Amniotic epithelial cell (primary cell): ENCODE measurements around the gene SNX20.

Experiments used
- DNase-seq: peaks from one replicate; pipeline ENCODE4 v3.0.0-alpha.2; 2010; ENCODE audit warnings: low read depth

SNX20 gene

GRCh38 chr16:50657241-50657640 is 23.9 kb downstream of the SNX20 start:
- no peak for DNase-seq

DNA sequence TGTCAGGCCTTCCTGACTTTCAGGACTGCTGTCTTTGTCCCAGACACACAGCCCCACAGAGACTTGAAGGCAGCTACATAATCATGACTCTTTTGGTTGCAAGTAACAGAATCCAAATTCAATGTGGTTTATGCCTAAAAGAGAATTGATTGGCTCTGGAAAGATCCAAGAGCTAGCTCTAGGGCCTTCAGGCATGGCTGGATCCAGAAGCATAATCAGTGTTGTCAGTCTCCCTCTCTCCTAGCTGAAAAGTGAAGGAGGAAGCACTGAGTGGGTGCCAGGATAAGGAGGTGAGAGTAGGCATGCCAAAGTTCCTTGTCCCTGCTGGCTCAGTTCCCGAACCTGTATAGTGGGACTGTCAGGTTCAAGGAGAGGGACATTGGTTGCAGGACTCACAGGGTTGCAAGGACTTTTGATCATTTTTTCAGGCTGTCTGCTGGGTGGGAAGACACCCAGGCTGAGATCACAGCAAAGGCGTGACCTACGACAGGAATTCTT is 25.5 kb downstream of the SNX20 start:
- no peak for DNase-seq

- no peak for DNase-seq
Measured at GRCh38 chr16:50653633-50654519, 27.2 kb downstream of the SNX20 start.

GRCh38 chr16:50652836-50653425 is 28.2 kb downstream of the SNX20 start:
- no peak for DNase-seq

DNA sequence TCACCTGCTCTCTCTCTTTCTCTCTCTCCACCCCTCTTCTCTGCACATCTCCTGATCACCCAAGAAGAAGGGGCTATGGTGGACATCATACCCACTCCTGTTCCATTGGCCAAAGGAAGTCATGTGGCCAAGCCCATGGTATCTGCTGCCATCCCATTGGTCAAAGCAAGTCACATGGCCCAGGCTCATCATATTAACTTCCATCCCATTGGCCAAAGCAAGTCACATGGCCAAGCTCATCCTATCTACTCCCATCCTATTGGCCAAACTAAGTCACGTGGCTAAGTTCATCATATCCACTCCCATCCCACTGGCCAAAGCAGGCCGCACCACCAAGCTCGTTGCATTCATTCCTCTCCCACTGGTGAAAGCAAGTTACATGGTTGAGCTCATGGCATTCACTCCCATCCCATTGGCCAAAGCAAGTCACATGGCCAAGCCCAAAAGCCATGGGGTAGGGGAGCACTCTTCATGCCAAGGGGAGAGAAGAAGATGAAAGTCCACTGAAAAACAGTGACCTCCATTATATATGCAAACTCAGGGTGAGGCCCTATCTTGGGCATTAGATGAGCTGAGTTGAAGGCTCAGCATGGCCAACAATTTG is 29.2 kb downstream of the SNX20 start:
- DNase-seq: no peak

DNA sequence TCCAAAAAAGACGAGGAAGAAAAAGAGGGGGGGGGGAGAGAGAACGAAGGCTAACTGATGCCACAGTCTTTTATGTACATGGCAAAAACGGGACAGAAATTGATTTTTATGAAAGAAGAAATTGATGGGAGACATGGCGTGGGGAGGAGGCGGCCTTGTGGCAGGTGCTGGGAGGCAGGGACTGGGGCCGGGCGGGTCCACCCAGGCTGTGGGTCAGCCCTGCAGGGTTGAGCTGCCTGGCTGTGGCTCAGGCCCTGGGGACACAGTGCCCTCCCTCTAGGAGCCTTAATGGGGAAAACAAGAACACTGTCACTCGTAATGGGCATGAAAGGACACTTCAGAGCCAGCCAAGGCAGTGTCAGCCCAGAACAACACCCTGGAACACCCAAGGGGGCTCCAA is 34.8 kb downstream of the SNX20 start:
- no peak for DNase-seq

GRCh38 chr16:50645563-50646220 is 35.4 kb downstream of the SNX20 start:
- DNase-seq: no peak

DNA sequence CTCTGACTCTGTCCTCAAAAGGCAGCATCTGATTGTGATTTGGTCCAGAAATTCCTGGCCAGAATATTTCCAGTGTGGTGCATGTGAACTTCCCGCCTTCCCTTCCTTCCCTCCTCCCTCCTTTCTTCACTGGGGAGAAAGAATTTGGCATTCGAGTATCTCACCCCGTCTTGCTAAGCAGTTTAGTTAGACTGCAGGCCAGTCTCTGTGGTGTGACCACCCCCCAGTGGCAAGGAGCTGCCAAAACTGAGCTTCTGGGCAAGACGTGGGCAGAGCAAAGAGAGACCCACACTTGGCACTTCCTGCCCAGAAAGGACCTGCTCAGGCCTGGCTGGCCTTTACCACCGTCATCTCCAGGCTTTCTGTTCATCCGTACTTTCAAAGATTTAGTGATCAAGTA is 36.4 kb downstream of the SNX20 start:
- DNase-seq: peak; percentile 6

GRCh38 chr16:50644245-50644644 is 36.9 kb downstream of the SNX20 start:
- DNase-seq: no peak

DNA sequence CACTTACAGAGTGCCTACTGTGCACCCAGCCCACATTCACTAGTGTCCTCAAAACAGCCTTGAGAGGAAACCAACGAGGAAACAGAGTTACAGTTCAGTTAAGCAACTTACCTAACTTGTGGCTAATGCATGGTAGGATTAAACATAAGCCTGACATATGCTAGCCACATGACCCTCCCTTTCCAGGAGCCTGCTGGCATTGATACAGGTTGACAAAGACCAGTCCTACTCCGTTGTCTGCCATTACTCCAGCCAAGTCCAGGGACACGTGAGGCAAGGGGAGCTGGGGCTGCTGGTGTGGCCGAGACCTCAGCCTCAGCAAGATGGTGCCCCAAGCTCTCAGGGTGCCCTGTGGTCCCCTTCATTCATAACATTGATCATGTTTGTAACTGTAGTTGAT is 37.9 kb downstream of the SNX20 start:
- no peak for DNase-seq

GRCh38 chr16:50642349-50642748 is 38.8 kb downstream of the SNX20 start:
- DNase-seq: no peak

DNA sequence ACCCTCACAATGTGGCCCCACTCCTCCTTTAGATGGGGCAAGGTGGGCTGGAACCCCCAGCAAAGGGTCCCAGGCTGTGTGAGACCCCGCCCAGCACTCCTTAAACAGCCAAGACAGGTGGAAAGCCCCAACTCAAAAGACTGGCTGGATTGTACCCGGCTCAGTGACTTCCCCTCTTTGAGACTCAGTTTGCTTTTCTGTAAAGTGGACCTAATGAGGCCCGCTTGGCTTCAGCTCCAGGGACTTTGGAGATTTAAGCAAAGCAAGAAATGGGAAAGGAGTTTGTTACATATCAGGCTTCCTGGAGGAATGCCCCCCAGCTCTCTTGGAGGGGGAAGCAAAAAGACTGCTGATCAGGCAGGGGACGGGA is 39.3 kb downstream of the SNX20 start:
- no peak for DNase-seq

GRCh38 chr16:50640919-50641817 is 39.9 kb downstream of the SNX20 start:
- no peak for DNase-seq

DNA sequence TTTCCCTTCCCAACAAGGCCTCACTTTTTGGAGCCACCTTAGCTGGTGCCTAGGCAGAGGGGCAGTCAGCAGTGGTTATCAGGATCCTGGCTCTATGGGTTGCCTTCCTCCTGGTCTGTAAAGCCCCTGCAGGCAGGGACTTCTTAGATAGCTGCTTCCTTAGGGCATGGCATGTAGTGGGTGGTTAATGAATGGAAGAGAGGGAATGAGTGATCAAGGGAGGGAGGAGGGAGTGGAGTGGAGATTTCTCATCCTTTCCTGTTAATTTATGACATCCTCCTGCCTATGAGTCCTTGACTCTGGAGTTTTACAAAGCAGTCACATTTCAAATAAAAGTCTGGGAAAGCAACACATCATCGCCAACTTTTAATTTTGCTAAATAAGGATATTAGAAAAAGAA is 40.7 kb downstream of the SNX20 start:
- DNase-seq: peak; percentile 12

- no peak for DNase-seq
Measured at GRCh38 chr16:50638816-50639670, 42.1 kb downstream of the SNX20 start.

- DNase-seq: no peak
Measured at GRCh38 chr16:50637716-50638602, 43.2 kb downstream of the SNX20 start.

DNA sequence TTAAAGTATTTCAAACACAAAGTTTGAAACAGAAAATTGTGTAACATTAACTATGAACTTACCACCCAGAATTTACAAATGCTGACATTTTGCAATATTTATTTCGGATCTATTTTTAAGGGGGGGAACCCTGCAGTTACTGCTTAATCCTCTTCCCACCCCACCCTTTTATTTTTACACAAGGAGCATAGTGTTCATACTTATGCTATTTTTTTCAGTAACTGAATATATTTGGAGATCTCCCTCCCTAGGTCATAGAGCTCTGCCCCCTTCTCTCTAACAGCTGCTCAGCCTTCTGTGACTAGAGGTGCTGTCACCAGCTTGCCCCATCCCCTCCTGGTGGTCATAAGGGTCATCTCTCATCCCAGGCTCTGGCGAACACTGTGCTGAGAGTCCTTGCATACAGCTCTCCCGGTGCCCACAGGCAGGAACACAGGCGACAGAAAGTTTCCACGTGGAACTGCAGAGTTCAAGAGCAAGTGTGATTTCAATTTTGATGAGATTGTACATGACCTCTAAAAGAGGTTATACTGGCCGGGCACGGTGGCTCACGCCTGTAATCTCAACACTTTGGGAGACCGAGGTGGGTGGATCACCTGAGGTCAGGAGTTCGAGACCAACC is 44.2 kb downstream of the SNX20 start:
- DNase-seq: no peak

DNA sequence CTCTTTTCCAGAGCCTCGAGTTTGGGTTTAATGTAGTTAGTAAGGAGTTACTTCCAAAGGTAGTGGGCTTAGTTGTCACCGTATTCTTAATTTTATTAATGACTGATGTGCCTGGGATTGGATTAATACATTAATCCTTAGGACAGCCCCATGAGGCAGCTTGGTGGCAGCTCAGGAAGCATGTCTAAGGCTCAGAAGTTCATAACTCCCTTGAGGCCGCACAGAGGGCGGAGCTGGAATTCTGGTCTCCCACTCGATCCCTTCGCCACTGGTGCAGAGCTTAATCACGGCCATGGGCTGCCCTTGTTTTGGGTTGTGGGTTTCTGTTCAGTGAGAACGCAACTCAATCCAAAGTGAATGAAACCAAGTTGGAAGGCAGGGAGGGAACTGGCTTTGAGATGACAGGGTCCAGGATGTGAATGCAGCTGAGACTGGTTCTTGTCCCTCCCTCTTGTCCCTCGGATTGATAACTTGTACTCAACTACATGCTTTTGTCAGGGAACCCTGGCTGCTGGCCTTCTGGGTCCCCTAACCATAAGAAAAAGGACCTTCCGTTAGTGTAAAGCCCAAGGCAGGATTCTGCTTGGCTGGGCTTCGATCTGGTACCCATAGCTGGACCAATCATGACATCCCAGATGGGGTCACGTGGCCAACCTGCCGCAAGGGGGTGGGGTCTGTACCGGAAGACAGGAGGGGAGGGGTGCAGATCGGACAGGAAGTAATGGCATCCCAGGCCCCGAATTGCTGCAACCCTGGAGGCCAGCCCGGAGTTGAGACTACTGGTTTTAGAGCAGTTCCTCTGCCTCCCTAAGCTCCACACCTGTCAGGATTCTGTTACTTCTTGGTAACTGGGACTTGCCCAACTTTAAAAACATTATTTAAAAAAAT is 45.4 kb downstream of the SNX20 start:
- DNase-seq: no peak
